ENCODE results near the gene SCRN2. TPM values are rescaled to one million over a fixed set of nuclear protein-coding genes. Genes with fewer than 3 reads are reported as not detected.

SCRN2 gene
- total and polyA plus RNA-seq, 2 donors (not counting 3 experiments of a cell fraction or from before 2014, with no cell fraction given), result 31.7 to 48.9 TPM

DNA sequence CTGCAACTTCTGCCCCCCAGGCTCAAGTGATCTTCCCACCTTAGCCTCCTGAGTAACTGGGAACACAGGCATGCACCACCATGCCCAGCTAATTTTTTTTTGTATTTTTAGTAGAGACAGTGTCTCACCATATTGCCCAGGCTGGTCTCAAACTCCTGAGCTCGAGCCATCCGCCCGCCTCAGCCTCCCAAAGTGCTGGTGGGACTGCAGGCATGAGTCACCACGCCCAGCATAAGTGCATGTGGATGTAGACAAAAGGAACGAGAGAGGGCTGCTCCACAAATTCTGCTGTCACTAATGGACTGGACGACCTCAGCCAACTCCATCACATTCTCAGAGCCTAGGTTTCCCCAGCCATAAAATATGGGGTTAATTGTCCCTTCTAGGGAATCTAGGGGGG lies 47.2 kb upstream of the SCRN2 start:
- CTCF ChIA-PET, result interaction anchor here (1.9 to 9.6 kb wide), 3 partner anchors 17 to 48 kb away, joined by 9 to 367 read pairs (median 162); partner anchors contain the start of genes SCRN2 and SP6
- H3K9me1 ChIP-seq (replicated peaks; ENCODE audit: control insufficient read depth, extremely low read depth, insufficient read depth, low read length), result no peaks in the 10 kb centered on the region
- FAIRE-seq, result peak; percentile 50

More for the DNA sequence above, 47.2 kb upstream of the SCRN2 start:
- H3K27ac ChIP-seq (ENCODE audit: insufficient read depth, low read depth, low read length), result no peak overlapping the region
- H2AFZ ChIP-seq (ENCODE audit: low read depth, low read length), result no peak overlapping the region
- dilution Hi-C loops (cut with MboI; ENCODE audit: extremely low pct_ligation_motif_present, low sequenced_read_pairs) (no loop called here), intact Hi-C loops (cut with micrococcal nuclease) (no loop called here)
- no TSS peak for BruUV-seq (replicated peaks)
- no peak overlapping the region for H3K9ac ChIP-seq (replicated peaks; ENCODE audit: extremely low read depth, insufficient read depth, low read length)
- no peaks in the 10 kb centered on the region for H3K4me1 ChIP-seq (ENCODE audit: control insufficient read depth, extremely low read depth, insufficient read depth, low read length)
- H3K9me3 ChIP-seq (replicated peaks; ENCODE audit: control insufficient read depth, insufficient read depth, low read length), result no peaks in the 10 kb centered on the region
- no peak overlapping the region for H3K4me2 ChIP-seq (ENCODE audit: insufficient read depth, low read length)
- H3K36me3 ChIP-seq (ENCODE audit: control insufficient read depth in 2 of 2, extremely low read depth in 1 of 2, insufficient read depth in 2 of 2, low read length in 2 of 2), result no peaks in the 10 kb centered on the region
- no peaks in the 10 kb centered on the region for H4K20me1 ChIP-seq (replicated peaks; ENCODE audit: control insufficient read depth, extremely low read depth, insufficient read depth, low read length)
- no peaks in the 10 kb centered on the region for H3K27me3 ChIP-seq (ENCODE audit: control insufficient read depth in 2 of 2, insufficient read depth in 2 of 2, low read length in 2 of 2)
- H3K79me2 ChIP-seq (ENCODE audit: control insufficient read depth, insufficient read depth, low read length), result no peaks in the 10 kb centered on the region
- no peak overlapping the region for H3K4me3 ChIP-seq (replicated peaks in 1 of 3; ENCODE audit: insufficient read depth in 1 of 3, low read depth in 1 of 3, low read length in 3 of 3)
- POLR2A ChIA-PET, result no interaction called here
- no peak for DNase-seq (ENCODE audit: low read depth, low spot score)
- no peak for TF ChIP-seq POLR2A (IDR thresholded peaks at IDR 0.05; ENCODE audit: low read depth, low read length)
- TF ChIP-seq POLR2AphosphoS5 (IDR thresholded peaks at IDR 0.05; ENCODE audit: insufficient read depth, low read depth, low read length), result no peak
- TF ChIP-seq FOS (IDR thresholded peaks at IDR 0.05; ENCODE audit: borderline replicate concordance, insufficient read depth, low read length), result no peak
- TF ChIP-seq, protein P1, sequence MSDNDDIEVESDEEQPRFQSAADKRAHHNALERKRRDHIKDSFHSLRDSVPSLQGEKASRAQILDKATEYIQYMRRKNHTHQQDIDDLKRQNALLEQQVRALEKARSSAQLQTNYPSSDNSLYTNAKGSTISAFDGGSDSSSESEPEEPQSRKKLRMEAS (IDR thresholded peaks at IDR 0.05; ENCODE audit: insufficient read depth, insufficient read length), result no peak
- TF ChIP-seq EZH2 (IDR thresholded peaks at IDR 0.05; ENCODE audit: borderline replicate concordance, low read depth, low read length, severe bottlenecking), result no peak
- TF ChIP-seq MYC (IDR thresholded peaks at IDR 0.05; ENCODE audit: low read depth, low read length), result no peak
- no peak for TF ChIP-seq GATA2 (IDR thresholded peaks at IDR 0.05; ENCODE audit: insufficient read depth, insufficient read length, low read depth, low read length)
- TF ChIP-seq JUN (IDR thresholded peaks at IDR 0.05; ENCODE audit: borderline replicate concordance, insufficient read depth, insufficient read length, low read depth), result no peak
- TF ChIP-seq, protein P2, sequence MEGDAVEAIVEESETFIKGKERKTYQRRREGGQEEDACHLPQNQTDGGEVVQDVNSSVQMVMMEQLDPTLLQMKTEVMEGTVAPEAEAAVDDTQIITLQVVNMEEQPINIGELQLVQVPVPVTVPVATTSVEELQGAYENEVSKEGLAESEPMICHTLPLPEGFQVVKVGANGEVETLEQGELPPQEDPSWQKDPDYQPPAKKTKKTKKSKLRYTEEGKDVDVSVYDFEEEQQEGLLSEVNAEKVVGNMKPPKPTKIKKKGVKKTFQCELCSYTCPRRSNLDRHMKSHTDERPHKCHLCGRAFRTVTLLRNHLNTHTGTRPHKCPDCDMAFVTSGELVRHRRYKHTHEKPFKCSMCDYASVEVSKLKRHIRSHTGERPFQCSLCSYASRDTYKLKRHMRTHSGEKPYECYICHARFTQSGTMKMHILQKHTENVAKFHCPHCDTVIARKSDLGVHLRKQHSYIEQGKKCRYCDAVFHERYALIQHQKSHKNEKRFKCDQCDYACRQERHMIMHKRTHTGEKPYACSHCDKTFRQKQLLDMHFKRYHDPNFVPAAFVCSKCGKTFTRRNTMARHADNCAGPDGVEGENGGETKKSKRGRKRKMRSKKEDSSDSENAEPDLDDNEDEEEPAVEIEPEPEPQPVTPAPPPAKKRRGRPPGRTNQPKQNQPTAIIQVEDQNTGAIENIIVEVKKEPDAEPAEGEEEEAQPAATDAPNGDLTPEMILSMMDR (IDR thresholded peaks at IDR 0.05; ENCODE audit: extremely low read depth in 1 of 2, insufficient read depth in 1 of 2, low read depth in 1 of 2, low read length in 2 of 2), result no peak

Data from endothelial cell of umbilical vein (primary cell).